Fibroblast of lung (primary cell): ENCODE results near the gene LSS. TPM values are rescaled to one million over a fixed set of nuclear protein-coding genes. Genes with fewer than 3 reads are reported as not detected.
"Not testable (repeated sequence)": the region's sequence is repeated elsewhere in the genome, so short reads cannot be mapped to it uniquely, and the experiment has no call there.

Experiments
- DNase-seq, 2 donors: peaks; one replicate each; pipeline versions ENCODE4 v3.0.0 to v3.0.0-alpha.2; 2010; ENCODE audit warnings: low read depth in 2 of 2
- H2AFZ ChIP-seq: 2 replicates; pipeline ENCODE4 v1.5.1; 2012; ENCODE audit warnings: low read length, control low read depth, inconsistent platforms
- H3K27ac ChIP-seq: 2 replicates; pipeline ENCODE4 v1.5.1; 2011; ENCODE audit warnings: low read length, control low read depth; ENCODE audit not compliant: insufficient read depth
- H3K27me3 ChIP-seq: 2 replicates; pipeline ENCODE4 v1.5.1; 2011; ENCODE audit warnings: mild to moderate bottlenecking, low read length; ENCODE audit not compliant: control insufficient read depth, insufficient read depth
- H3K36me3 ChIP-seq: 2 replicates; pipeline ENCODE4 v1.5.1; 2011; ENCODE audit warnings: low read length; ENCODE audit not compliant: control insufficient read depth, insufficient read depth
- H3K4me1 ChIP-seq: 2 replicates; pipeline ENCODE4 v1.5.1; 2011; ENCODE audit warnings: low read length; ENCODE audit not compliant: control insufficient read depth, insufficient read depth; ENCODE audit errors: extremely low read depth
- H3K4me2 ChIP-seq: 2 replicates; pipeline ENCODE4 v1.5.1; 2011; ENCODE audit warnings: low read length, control low read depth; ENCODE audit not compliant: insufficient read depth; ENCODE audit errors: extremely low read depth
- H3K4me3 ChIP-seq, 4 experiments: fragments of 200-600 bp in 1 of 4; sonication (generic) in 1 of 4; replicated peaks in 1 of 4; 2 replicates each; pipeline ENCODE4 v1.5.1; 2011 to 2016; ENCODE audit warnings: low read length in 4 of 4, low read depth in 3 of 4, mild to moderate bottlenecking in 3 of 4, control low read depth in 2 of 4, inconsistent platforms in 1 of 4, mixed read lengths in 1 of 4; ENCODE audit not compliant: insufficient read depth in 1 of 4; ENCODE audit errors: control extremely low read depth in 1 of 4
- H3K79me2 ChIP-seq: 2 replicates; pipeline ENCODE4 v1.5.1; 2012; ENCODE audit warnings: mild to moderate bottlenecking, low read length, inconsistent platforms; ENCODE audit not compliant: control insufficient read depth, insufficient read depth
- H3K9ac ChIP-seq: 2 replicates; pipeline ENCODE4 v1.5.1; 2011; ENCODE audit warnings: mild to moderate bottlenecking, low read length, control low read depth; ENCODE audit not compliant: insufficient read depth
- H3K9me3 ChIP-seq: 2 replicates; pipeline ENCODE4 v1.5.1; 2012; ENCODE audit warnings: low read depth, low read length; ENCODE audit not compliant: control insufficient read depth, insufficient read depth
- H4K20me1 ChIP-seq: 2 replicates; pipeline ENCODE4 v1.5.1; 2011; ENCODE audit warnings: low read length; ENCODE audit not compliant: control insufficient read depth, insufficient read depth; ENCODE audit errors: extremely low read depth
- CTCF ChIP-seq, 2 donors: IDR thresholded peaks in 1 of 2; conservative IDR thresholded peaks in 1 of 2; 1 replicate in 1 of 2; 2 replicates in 1 of 2; pipeline ENCODE4 v1.5.1; 2011 to 2012; ENCODE audit warnings: low read length in 2 of 2, control low read depth in 1 of 2, inconsistent platforms in 1 of 2, low read depth in 1 of 2, mild to moderate bottlenecking in 1 of 2
- EZH2 ChIP-seq: IDR thresholded peaks from 2 replicates; pipeline ENCODE4 v1.5.1; 2012; ENCODE audit warnings: low read length, control low read depth, mild to moderate bottlenecking; ENCODE audit errors: missing control alignments
- polyA plus RNA-seq, 2 donors: library from polyadenylated mRNA; depleted of rRNA in 1 of 2; stranded (reverse) in 1 of 2; unstranded in 1 of 2; fragments of >200 nt; gene quantifications; 2 replicates each; pipeline ENCODE4 v1.2.1, GENCODE V29; 2011 to 2012; ENCODE audit warnings: missing spikeins in 1 of 2
- total RNA-seq: library from RNA; depleted of rRNA; stranded (reverse); fragments of >200 nt; gene quantifications from 2 replicates; pipeline ENCODE4 v1.2.1, GENCODE V29; 2014

LSS gene
- total and polyA plus RNA-seq, 2 donors (not counting 1 experiment from before 2014, with no cell fraction given): 97.6 to 252 TPM

- Histone ChIP-seq H2AFZ (no peak overlapping the region), H3K4me3 (no peak overlapping the region), H3K4me1 (no peaks in the 10 kb centered on the region), H3K9ac (no peak overlapping the region), H3K4me2 (no peak overlapping the region), H3K27me3 (no peaks in the 10 kb centered on the region), H3K36me3 (no peaks in the 10 kb centered on the region), H3K79me2 (no peaks in the 10 kb centered on the region), H3K9me3 (no peaks in the 10 kb centered on the region), H3K27ac (no peak overlapping the region), H4K20me1 (no peaks in the 10 kb centered on the region)
- no peak for TF ChIP-seq EZH2
- no peak for TF ChIP-seq CTCF (conservative IDR thresholded peaks at IDR 0.05 in 1 of 2, IDR thresholded peaks at IDR 0.05 in 1 of 2; ENCODE audit: low read depth in 1 of 2, low read length in 2 of 2)
- no peak for DNase-seq
These were observed 57.0 kb downstream of the LSS start for GRCh38 chr21:46171585-46171984.

GRCh38 chr21:46170436-46171193, 58.0 kb downstream of the LSS start:
- H2AFZ ChIP-seq, H3K79me2 ChIP-seq: not testable (repeated sequence)

GRCh38 chr21:46168659-46169386, 59.8 kb downstream of the LSS start:
- Histone ChIP-seq H3K9ac (no peak overlapping the region), H3K4me3 (no peak overlapping the region), H3K27me3 (no peaks in the 10 kb centered on the region), H4K20me1 (no peaks in the 10 kb centered on the region), H3K4me1 (no peaks in the 10 kb centered on the region), H3K9me3 (no peaks in the 10 kb centered on the region), H2AFZ (no peak overlapping the region), H3K79me2 (no peaks in the 10 kb centered on the region), H3K36me3 (no peaks in the 10 kb centered on the region), H3K27ac (no peak overlapping the region), H3K4me2 (no peak overlapping the region)
- TF ChIP-seq EZH2: no peak
- DNase-seq: no peak

More at GRCh38 chr21:46170436-46171193, 58.0 kb downstream of the LSS start:
- not testable (repeated sequence) for H3K27ac ChIP-seq, H3K4me2 ChIP-seq, H3K27me3 ChIP-seq, DNase-seq, H3K4me3 ChIP-seq, H3K4me1 ChIP-seq, H4K20me1 ChIP-seq, H3K9ac ChIP-seq, H3K36me3 ChIP-seq, H3K9me3 ChIP-seq

- H3K9me3 ChIP-seq: no peaks in the 10 kb centered on the region
- H3K79me2 ChIP-seq: no peaks in the 10 kb centered on the region
- DNase-seq: no peak
- H3K4me3 ChIP-seq: no peak overlapping the region
- H2AFZ ChIP-seq: no peak overlapping the region
- H3K9ac ChIP-seq: no peak overlapping the region
- H3K4me1 ChIP-seq: no peaks in the 10 kb centered on the region
- H3K27me3 ChIP-seq: no peaks in the 10 kb centered on the region
- no peak overlapping the region for H3K4me2 ChIP-seq
- no peak for TF ChIP-seq EZH2
- no peak for TF ChIP-seq CTCF (conservative IDR thresholded peaks at IDR 0.05 in 1 of 2, IDR thresholded peaks at IDR 0.05 in 1 of 2; ENCODE audit: low read depth in 1 of 2, low read length in 2 of 2)
- no peaks in the 10 kb centered on the region for H4K20me1 ChIP-seq
- no peak overlapping the region for H3K27ac ChIP-seq
- H3K36me3 ChIP-seq: no peaks in the 10 kb centered on the region
These were observed 60.3 kb downstream of the LSS start for GRCh38 chr21:46168238-46168637.
